OCI-LY3 (cell line): ENCODE results near the gene CTNND2.

Experiments used
- H2AFZ ChIP-seq: fragments of 200-600, 300-600 bp; shearing (Covaris generic); 2 replicates; pipeline ENCODE4 v1.6.0; 2014; ENCODE audit warnings: antibody characterized with exemption, low read depth, low read length
- H3K27ac ChIP-seq: fragments of 200-600, 300-600 bp; sonication (generic); 2 replicates; pipeline ENCODE4 v1.5.1; 2014; ENCODE audit warnings: mild to moderate bottlenecking, low read length, moderate library complexity, mixed read lengths
- H3K27me3 ChIP-seq: fragments of 200-600, 300-600 bp; sonication (generic); 2 replicates; pipeline ENCODE4 v1.6.1; 2014; ENCODE audit warnings: low read depth, low read length, mixed read lengths
- H3K36me3 ChIP-seq: fragments of 200-600, 300-600 bp; sonication (generic); replicated peaks from 2 replicates; pipeline ENCODE3; 2014; ENCODE audit warnings: low read depth, low read length, mixed read lengths
- H3K4me1 ChIP-seq: fragments of 300-600, 200-600 bp; sonication (generic); 2 replicates; pipeline ENCODE4 v1.6.1; 2014; ENCODE audit warnings: low read length, mixed read lengths
- H3K4me2 ChIP-seq: fragments of 200-600, 300-600 bp; sonication (generic); 2 replicates; pipeline ENCODE4 v1.6.1; 2014; ENCODE audit warnings: low read length, mixed read lengths
- H3K4me3 ChIP-seq: fragments of 300-600, 200-600 bp; sonication (generic); 2 replicates; pipeline ENCODE4 v1.5.1; 2014; ENCODE audit warnings: antibody characterized with exemption, mild to moderate bottlenecking, low read length, moderate library complexity
- H3K79me2 ChIP-seq: fragments of 300-600, 200-600 bp; shearing (Covaris generic); 2 replicates; pipeline ENCODE4 v1.6.1; 2014; ENCODE audit warnings: mild to moderate bottlenecking, low read length, mixed read lengths
- H3K9ac ChIP-seq: fragments of 300-600, 200-600 bp; shearing (Covaris generic); 2 replicates; pipeline ENCODE4 v1.6.0; 2014; ENCODE audit warnings: mild to moderate bottlenecking, low read length, moderate library complexity
- H3K9me3 ChIP-seq: fragments of 200-600, 300-600 bp; shearing (Covaris generic); 2 replicates; pipeline ENCODE4 v1.6.1; 2014; ENCODE audit warnings: low read length, mixed read lengths; ENCODE audit not compliant: insufficient read depth
- H4K20me1 ChIP-seq: fragments of 200-600, 300-600 bp; sonication (generic); 2 replicates; pipeline ENCODE4 v1.6.1; 2016; ENCODE audit warnings: low read length, mixed read lengths; ENCODE audit not compliant: insufficient read depth
- CTCF ChIP-seq: fragments of 200-600, 300-600 bp; sonication (generic); IDR thresholded peaks from 2 replicates; pipeline ENCODE4 v1.5.1; 2014; ENCODE audit warnings: antibody characterized with exemption, low read length, low read depth
- EZH2phosphoT487 ChIP-seq: fragments of 200-600 bp; shearing (Covaris generic); IDR thresholded peaks from 2 replicates; pipeline ENCODE4 v1.6.1; 2018; ENCODE audit warnings: antibody characterized with exemption, mixed run types, low read depth

Gene CTNND2

DNA sequence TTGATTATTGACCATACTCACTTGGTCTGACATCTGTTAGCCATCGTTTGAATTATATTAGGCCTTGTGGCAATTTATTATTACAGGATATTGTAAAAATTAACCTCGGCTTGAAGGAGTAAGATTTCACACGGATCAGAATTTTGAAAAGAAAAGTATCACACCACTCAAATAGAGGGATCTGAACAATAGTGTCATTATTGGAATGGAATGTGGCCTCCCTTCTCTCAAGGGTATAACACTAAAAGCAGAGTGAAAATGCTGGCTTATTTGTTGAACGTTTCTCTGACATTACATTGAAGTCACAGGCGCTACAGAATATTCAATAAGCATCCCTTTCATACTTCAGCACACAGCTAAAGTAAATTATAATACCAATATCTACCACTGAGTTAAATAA lies 509.3 kb downstream of the CTNND2 start:
- no peak overlapping the region for H3K4me2 ChIP-seq
- H3K4me3 ChIP-seq: no peak overlapping the region
- H4K20me1 ChIP-seq: no peaks in the 10 kb centered on the region
- H3K9me3 ChIP-seq: no peaks in the 10 kb centered on the region
- no peaks in the 10 kb centered on the region for H3K4me1 ChIP-seq
- TF ChIP-seq EZH2phosphoT487: no peak
- no peak for TF ChIP-seq CTCF
- H3K27me3 ChIP-seq: no peaks in the 10 kb centered on the region
- H3K36me3 ChIP-seq: no peaks in the 10 kb centered on the region
- H2AFZ ChIP-seq: no peak overlapping the region
- no peak overlapping the region for H3K9ac ChIP-seq
- no peaks in the 10 kb centered on the region for H3K79me2 ChIP-seq
- H3K27ac ChIP-seq: no peak overlapping the region

- no peaks in the 10 kb centered on the region for H4K20me1 ChIP-seq
- H3K36me3 ChIP-seq: no peaks in the 10 kb centered on the region
- no peak overlapping the region for H2AFZ ChIP-seq
- H3K27me3 ChIP-seq: no peaks in the 10 kb centered on the region
- no peak overlapping the region for H3K4me2 ChIP-seq
- no peaks in the 10 kb centered on the region for H3K4me1 ChIP-seq
- H3K79me2 ChIP-seq: no peaks in the 10 kb centered on the region
- H3K9ac ChIP-seq: no peak overlapping the region
- H3K4me3 ChIP-seq: no peak overlapping the region
- no peaks in the 10 kb centered on the region for H3K9me3 ChIP-seq
- TF ChIP-seq EZH2phosphoT487 (no peak), CTCF (no peak)
- no peak overlapping the region for H3K27ac ChIP-seq
These were observed 513.9 kb downstream of the CTNND2 start for GRCh38 chr5:11390291-11390767.

DNA sequence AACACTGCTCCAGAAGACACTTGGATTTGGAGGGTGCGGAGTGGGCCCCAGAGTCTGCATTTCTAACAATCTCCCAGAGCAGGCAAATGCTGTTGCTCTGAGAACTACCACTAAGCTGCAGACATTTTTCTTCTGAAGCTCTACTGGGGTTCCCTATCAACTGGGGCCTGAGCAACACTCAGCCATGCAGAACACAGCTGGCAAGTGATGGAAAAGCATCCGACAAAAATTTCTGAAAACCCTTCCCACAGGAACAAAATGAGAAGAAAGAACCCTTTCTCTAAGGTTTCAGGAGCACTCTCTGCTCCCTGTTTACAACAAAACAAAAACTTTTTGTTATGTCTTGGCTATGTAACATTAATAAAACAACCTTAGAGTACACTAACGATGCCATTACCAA lies 516.9 kb downstream of the CTNND2 start:
- H3K4me3 ChIP-seq: no peak overlapping the region
- H2AFZ ChIP-seq: no peak overlapping the region
- no peaks in the 10 kb centered on the region for H4K20me1 ChIP-seq
- H3K9me3 ChIP-seq: no peaks in the 10 kb centered on the region
- H3K79me2 ChIP-seq: no peaks in the 10 kb centered on the region
- TF ChIP-seq EZH2phosphoT487 (no peak), CTCF (no peak)
- no peaks in the 10 kb centered on the region for H3K4me1 ChIP-seq
- no peaks in the 10 kb centered on the region for H3K36me3 ChIP-seq
- no peak overlapping the region for H3K9ac ChIP-seq
- no peaks in the 10 kb centered on the region for H3K27me3 ChIP-seq
- H3K4me2 ChIP-seq: no peak overlapping the region
- H3K27ac ChIP-seq: no peak overlapping the region

DNA sequence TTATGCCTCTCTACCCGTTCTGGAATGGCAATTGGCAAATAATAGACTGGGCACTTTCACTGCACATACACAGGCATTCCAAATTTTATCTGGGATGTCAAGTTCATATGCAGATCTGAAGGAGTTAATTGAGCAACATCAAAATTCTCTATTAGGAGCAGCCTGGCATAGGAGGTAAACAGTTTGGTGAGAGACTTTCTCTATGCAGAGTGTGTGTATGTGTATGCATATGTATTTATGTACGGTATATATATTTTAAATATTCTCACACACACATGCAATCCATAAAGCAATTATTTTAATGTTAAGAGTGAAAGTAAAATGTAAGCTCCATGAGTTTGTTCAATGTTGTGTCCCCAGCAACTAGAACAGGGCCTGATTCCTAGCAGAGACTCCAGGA lies 517.8 kb downstream of the CTNND2 start:
- no peaks in the 10 kb centered on the region for H4K20me1 ChIP-seq
- no peak overlapping the region for H2AFZ ChIP-seq
- no peaks in the 10 kb centered on the region for H3K79me2 ChIP-seq
- no peak overlapping the region for H3K4me3 ChIP-seq
- no peak overlapping the region for H3K4me2 ChIP-seq
- H3K27ac ChIP-seq: no peak overlapping the region
- no peaks in the 10 kb centered on the region for H3K9me3 ChIP-seq
- no peak for TF ChIP-seq CTCF
- TF ChIP-seq EZH2phosphoT487: no peak
- H3K36me3 ChIP-seq: no peaks in the 10 kb centered on the region
- no peaks in the 10 kb centered on the region for H3K27me3 ChIP-seq
- no peak overlapping the region for H3K9ac ChIP-seq
- no peaks in the 10 kb centered on the region for H3K4me1 ChIP-seq
